Measurements from ENCODE around the gene ANKS6. TPM values are rescaled to one million over a fixed set of nuclear protein-coding genes. Genes with fewer than 3 reads are reported as not detected.

ANKS6 gene
- total and polyA plus RNA-seq, 2 of the 8 experiments (the other 6 are each of a cell fraction or from before 2014, with no cell fraction given): 34.1 to 56.3 TPM

- TF ChIP-seq BACH1 (IDR thresholded peaks at IDR 0.05; ENCODE audit: low read length) (no peak), EGR1 (IDR thresholded peaks at IDR 0.05; ENCODE audit: borderline replicate concordance, low read depth, low read length) (no peak), ASH2L (IDR thresholded peaks at IDR 0.05; ENCODE audit: low read length) (no peak), YY1 (IDR thresholded peaks at IDR 0.05; ENCODE audit: low read depth, low read length) (no peak)
- TF ChIP-seq, protein P1, sequence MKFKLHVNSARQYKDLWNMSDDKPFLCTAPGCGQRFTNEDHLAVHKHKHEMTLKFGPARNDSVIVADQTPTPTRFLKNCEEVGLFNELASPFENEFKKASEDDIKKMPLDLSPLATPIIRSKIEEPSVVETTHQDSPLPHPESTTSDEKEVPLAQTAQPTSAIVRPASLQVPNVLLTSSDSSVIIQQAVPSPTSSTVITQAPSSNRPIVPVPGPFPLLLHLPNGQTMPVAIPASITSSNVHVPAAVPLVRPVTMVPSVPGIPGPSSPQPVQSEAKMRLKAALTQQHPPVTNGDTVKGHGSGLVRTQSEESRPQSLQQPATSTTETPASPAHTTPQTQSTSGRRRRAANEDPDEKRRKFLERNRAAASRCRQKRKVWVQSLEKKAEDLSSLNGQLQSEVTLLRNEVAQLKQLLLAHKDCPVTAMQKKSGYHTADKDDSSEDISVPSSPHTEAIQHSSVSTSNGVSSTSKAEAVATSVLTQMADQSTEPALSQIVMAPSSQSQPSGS (IDR thresholded peaks at IDR 0.05; ENCODE audit: low read length): no peak
Observed at GRCh38 chr9:98732801-98733200, 63.6 kb downstream of the ANKS6 start (continued).

All from H1 (cell line).